ENCODE measurements around the gene MAL.

- TF ChIP-seq RAD21 (IDR thresholded peaks at IDR 0.05; ENCODE audit: low read length) (no peak), EP300 (IDR thresholded peaks at IDR 0.05; ENCODE audit: borderline replicate concordance in 1 of 2, low read depth in 1 of 2, low read length in 1 of 2) (no peak), ELF1 (IDR thresholded peaks at IDR 0.05) (no peak), MAX (IDR thresholded peaks at IDR 0.05; ENCODE audit: low read depth) (no peak)
- TF ChIP-seq, protein P1, sequence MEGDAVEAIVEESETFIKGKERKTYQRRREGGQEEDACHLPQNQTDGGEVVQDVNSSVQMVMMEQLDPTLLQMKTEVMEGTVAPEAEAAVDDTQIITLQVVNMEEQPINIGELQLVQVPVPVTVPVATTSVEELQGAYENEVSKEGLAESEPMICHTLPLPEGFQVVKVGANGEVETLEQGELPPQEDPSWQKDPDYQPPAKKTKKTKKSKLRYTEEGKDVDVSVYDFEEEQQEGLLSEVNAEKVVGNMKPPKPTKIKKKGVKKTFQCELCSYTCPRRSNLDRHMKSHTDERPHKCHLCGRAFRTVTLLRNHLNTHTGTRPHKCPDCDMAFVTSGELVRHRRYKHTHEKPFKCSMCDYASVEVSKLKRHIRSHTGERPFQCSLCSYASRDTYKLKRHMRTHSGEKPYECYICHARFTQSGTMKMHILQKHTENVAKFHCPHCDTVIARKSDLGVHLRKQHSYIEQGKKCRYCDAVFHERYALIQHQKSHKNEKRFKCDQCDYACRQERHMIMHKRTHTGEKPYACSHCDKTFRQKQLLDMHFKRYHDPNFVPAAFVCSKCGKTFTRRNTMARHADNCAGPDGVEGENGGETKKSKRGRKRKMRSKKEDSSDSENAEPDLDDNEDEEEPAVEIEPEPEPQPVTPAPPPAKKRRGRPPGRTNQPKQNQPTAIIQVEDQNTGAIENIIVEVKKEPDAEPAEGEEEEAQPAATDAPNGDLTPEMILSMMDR (IDR thresholded peaks at IDR 0.05), result no peak
Measured at GRCh38 chr2:95038635-95039298, 13.3 kb downstream of the MAL start.

Data from SK-N-SH (cell line).